GM10248 (cell line): ENCODE measurements around the gene IGDCC3.

Experiments
- CTCF ChIA-PET: fragments of 300-600 bp; sonication (Branson Sonifier 250); formaldehyde crosslinking; extraction: SDS; loops from one replicate; lab custom pipeline; 2021; ENCODE audit warnings: antibody characterized with exemption; lab: Yijun Ruan, JAX
- POLR2A ChIA-PET: fragments of 350-650 bp; sonication (Branson Sonifier 250); formaldehyde crosslinking; extraction: SDS; loops from one replicate; lab custom pipeline; 2020; ENCODE audit warnings: antibody characterized with exemption; lab: Yijun Ruan, JAX
- DNase-seq: peaks from one replicate; pipeline ENCODE4 v3.0.0; 2012; ENCODE audit errors: extremely low spot score
- CTCF ChIP-seq: IDR thresholded peaks from 2 replicates; pipeline ENCODE4 v1.5.1; 2012; ENCODE audit warnings: mild to moderate bottlenecking, low read depth; ENCODE audit errors: extremely low read depth, missing control alignments, control extremely low read depth

IGDCC3 gene

GRCh38 chr15:65307978-65308377, 69.8 kb downstream of the IGDCC3 start:
- POLR2A ChIA-PET, result no interaction called here
- CTCF ChIA-PET, result interaction anchor here (1.0 to 4.0 kb wide), 2 partner anchors 12 to 87 kb away, joined by 3 to 24 read pairs; no protein-coding TSS in a partner anchor
- DNase-seq, result no peak
- no peak for TF ChIP-seq CTCF

GRCh38 chr15:65306551-65306950, 71.3 kb downstream of the IGDCC3 start:
- no peak for TF ChIP-seq CTCF
- CTCF ChIA-PET, result interaction anchor here (1.2 to 2.3 kb wide), 2 partner anchors 12 to 78 kb away, joined by 4 to 14 read pairs; no protein-coding TSS in a partner anchor
- POLR2A ChIA-PET, result interaction anchor here (0.7 to 3.1 kb wide), 8 partner anchors 8 to 121 kb away, joined by 4 to 81 read pairs (median 28); partner anchors contain the start of genes CLPX, PARP16 and RNU5A-1
- no peak for DNase-seq

- POLR2A ChIA-PET, result interaction anchor here (0.6 to 3.1 kb wide), 49 partner anchors 9 to 1832 kb away, joined by 3 to 81 read pairs (median 5); partner anchors contain the start of genes CLPX, DPP8, MEGF11 and PARP16
- DNase-seq, result no peak
These were observed 72.0 kb downstream of the IGDCC3 start for GRCh38 chr15:65305776-65306175.

GRCh38 chr15:65305150-65305758, 72.5 kb downstream of the IGDCC3 start:
- POLR2A ChIA-PET, result interaction anchor here (0.6 to 3.1 kb wide), 76 partner anchors 9 to 1831 kb away, joined by 3 to 81 read pairs (median 4); partner anchors contain the start of genes CILP, CLPX, DPP8 and MEGF11
- DNase-seq, result no peak
- CTCF ChIA-PET, result interaction anchor here (0.7 to 2.3 kb wide), 15 partner anchors 10 to 271 kb away, joined by 3 to 14 read pairs (median 4); partner anchors contain the start of genes CILP, CLPX, PARP16 and RNU5A-1
- TF ChIP-seq CTCF, result no peak

More at GRCh38 chr15:65305776-65306175, 72.0 kb downstream of the IGDCC3 start:
- CTCF ChIA-PET, result interaction anchor here (1.2 to 2.3 kb wide), 5 partner anchors 9 to 85 kb away, joined by 3 to 14 read pairs (median 7); partner anchors contain the start of gene PARP16
- no peak for TF ChIP-seq CTCF

- CTCF ChIA-PET, result interaction anchor here (0.7 to 2.3 kb wide), 14 partner anchors 9 to 271 kb away, joined by 3 to 14 read pairs (median 4); partner anchors contain the start of genes CILP, CLPX, PARP16 and RNU5A-1
These were observed 73.2 kb downstream of the IGDCC3 start, which contains the start of gene RNU5B-1 for GRCh38 chr15:65304381-65305149. Gene RNU5B-1 (plus strand): TSS chr15:65304677.

More at GRCh38 chr15:65304381-65305149, 73.2 kb downstream of the IGDCC3 start, which contains the start of gene RNU5B-1:
- TF ChIP-seq CTCF, result peak; percentile 89
- peak; percentile 82 for DNase-seq
- POLR2A ChIA-PET, result interaction anchor here (0.6 to 3.1 kb wide), 49 partner anchors 8 to 1097 kb away, joined by 3 to 81 read pairs (median 4); partner anchors contain the start of genes CILP, CLPX, DPP8 and PARP16
